ENCODE measurements around the gene EFHC2.

The EFHC2 gene

DNA sequence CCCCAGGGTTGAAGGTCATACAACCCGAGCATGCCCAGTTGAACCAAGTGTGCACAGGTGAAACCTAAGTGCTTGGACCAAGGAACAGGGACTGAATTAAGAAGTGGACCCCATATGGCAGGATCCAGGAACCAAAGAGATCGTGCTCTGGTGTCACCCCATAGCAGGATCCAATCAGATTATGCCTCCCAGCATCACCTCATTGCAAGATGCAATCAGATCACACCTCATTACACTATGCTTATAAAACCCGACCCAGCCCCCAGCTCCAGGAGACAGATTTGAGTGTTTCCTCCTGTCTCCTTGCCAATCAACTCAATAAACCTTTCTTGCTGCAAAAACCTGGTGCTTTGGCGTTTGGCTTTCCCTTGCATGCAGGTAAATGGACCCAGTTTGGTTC, 37.6 kb downstream of the EFHC2 start:
- TF ChIP-seq CTCF (IDR thresholded peaks at IDR 0.05; ENCODE audit: low read depth, low read length, missing control alignments) = no peak
- no peak for DNase-seq (ENCODE audit: extremely low read depth, low read depth)
- no peak overlapping the region for H3K4me3 ChIP-seq (replicated peaks; ENCODE audit: low read depth, low read length)

DNA sequence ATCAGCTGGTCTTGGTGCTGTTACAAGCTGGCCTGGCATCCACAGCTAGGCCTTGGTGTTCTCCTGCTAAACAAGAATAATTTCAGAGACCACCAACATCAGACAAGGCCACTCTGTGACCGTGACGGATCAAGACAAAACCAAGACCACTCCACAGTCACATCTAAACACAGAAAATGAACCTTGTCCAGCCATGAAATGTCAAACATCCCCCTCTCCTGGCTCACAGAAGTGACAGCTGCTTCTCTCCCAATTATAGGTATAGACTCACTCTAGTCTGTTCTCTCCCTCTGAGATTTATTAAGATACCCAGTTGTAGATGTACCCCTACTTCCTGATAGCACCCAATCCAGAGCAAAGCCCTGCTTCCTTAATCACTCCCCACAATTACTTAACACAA, 40.4 kb downstream of the EFHC2 start:
- no peak for DNase-seq (ENCODE audit: extremely low read depth, low read depth)
- H3K4me3 ChIP-seq (replicated peaks; ENCODE audit: low read depth, low read length) = no peak overlapping the region
- no peak for TF ChIP-seq CTCF (IDR thresholded peaks at IDR 0.05; ENCODE audit: low read depth, low read length, missing control alignments)

- TF ChIP-seq CTCF (IDR thresholded peaks at IDR 0.05; ENCODE audit: low read depth, low read length, missing control alignments) = no peak
- no peak overlapping the region for H3K4me3 ChIP-seq (replicated peaks; ENCODE audit: low read depth, low read length)
- DNase-seq (ENCODE audit: extremely low read depth, low read depth) = no peak
Measured at GRCh38 chrX:44299177-44299576, 44.3 kb downstream of the EFHC2 start.

- no peak for TF ChIP-seq CTCF (IDR thresholded peaks at IDR 0.05; ENCODE audit: low read depth, low read length, missing control alignments)
- H3K4me3 ChIP-seq (replicated peaks; ENCODE audit: low read depth, low read length) = no peak overlapping the region
- no peak for DNase-seq (ENCODE audit: extremely low read depth, low read depth)
Measured at GRCh38 chrX:44291468-44292092, 51.9 kb downstream of the EFHC2 start.

GRCh38 chrX:44290718-44291117, 52.8 kb downstream of the EFHC2 start:
- H3K4me3 ChIP-seq (replicated peaks; ENCODE audit: low read depth, low read length) = no peak overlapping the region
- TF ChIP-seq CTCF (IDR thresholded peaks at IDR 0.05; ENCODE audit: low read depth, low read length, missing control alignments) = no peak
- no peak for DNase-seq (ENCODE audit: extremely low read depth, low read depth)

DNA sequence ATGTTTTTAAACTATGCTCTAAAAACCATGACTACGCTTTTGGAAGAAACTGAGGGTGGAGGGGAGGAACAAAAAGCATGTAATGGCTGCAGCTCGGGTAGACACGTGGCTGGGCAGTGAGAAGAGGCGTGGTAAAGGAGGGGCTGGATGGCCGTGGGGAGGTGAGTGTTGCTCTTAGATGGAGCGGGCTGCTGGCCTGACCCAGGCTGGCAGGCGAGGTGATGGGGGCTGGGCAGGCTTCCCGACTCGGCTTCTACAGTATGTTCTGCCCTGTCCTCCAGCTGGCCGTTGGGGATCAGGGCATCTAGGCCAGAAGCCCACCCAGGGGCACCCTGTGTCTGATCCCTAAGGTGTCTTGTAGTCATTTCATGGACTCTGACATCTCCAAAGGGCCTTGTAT, 60.7 kb downstream of the EFHC2 start:
- no peak for DNase-seq (ENCODE audit: extremely low read depth, low read depth)
- H3K4me3 ChIP-seq (replicated peaks; ENCODE audit: low read depth, low read length) = no peak overlapping the region
- TF ChIP-seq CTCF (IDR thresholded peaks at IDR 0.05; ENCODE audit: low read depth, low read length, missing control alignments) = no peak

GRCh38 chrX:44280116-44280515, 63.4 kb downstream of the EFHC2 start:
- TF ChIP-seq CTCF (IDR thresholded peaks at IDR 0.05; ENCODE audit: low read depth, low read length, missing control alignments) = no peak
- no peak for DNase-seq (ENCODE audit: extremely low read depth, low read depth)
- H3K4me3 ChIP-seq (replicated peaks; ENCODE audit: low read depth, low read length) = no peak overlapping the region
